IPS-18a (cell line): ENCODE results near the gene NPY2R.

ENCODE experiments used
- H3K27ac ChIP-seq: one replicate; pipeline ENCODE4 v1.5.1; 2013; ENCODE audit warnings: low read length
- H3K27me3 ChIP-seq: one replicate; pipeline ENCODE4 v1.6.1; 2013; ENCODE audit warnings: mild to moderate bottlenecking, low read length; ENCODE audit not compliant: control insufficient read depth, insufficient read depth
- H3K36me3 ChIP-seq: one replicate; pipeline ENCODE4 v1.6.1; 2013; ENCODE audit warnings: low read depth, low read length; ENCODE audit not compliant: control insufficient read depth
- H3K4me1 ChIP-seq: one replicate; pipeline ENCODE4 v1.6.1; 2013; ENCODE audit warnings: low read depth, low read length; ENCODE audit not compliant: control insufficient read depth
- H3K4me3 ChIP-seq: one replicate; pipeline ENCODE4 v1.5.1; 2013; ENCODE audit warnings: low read length
- H3K9ac ChIP-seq: one replicate; pipeline ENCODE4 v1.6.1; 2013; ENCODE audit warnings: mild to moderate bottlenecking, low read length, moderate library complexity
- H3K9me3 ChIP-seq: one replicate; pipeline ENCODE4 v1.6.1; 2013; ENCODE audit warnings: low read depth, low read length; ENCODE audit not compliant: control insufficient read depth

Gene NPY2R

GRCh38 chr4:155263480-155263879, 55.0 kb downstream of the NPY2R start:
- Histone ChIP-seq H3K9ac (no peak overlapping the region), H3K27ac (no peak overlapping the region), H3K9me3 (no peaks in the 10 kb centered on the region), H3K27me3 (no peaks in the 10 kb centered on the region), H3K36me3 (no peaks in the 10 kb centered on the region), H3K4me3 (no peak overlapping the region), H3K4me1 (no peaks in the 10 kb centered on the region)

DNA sequence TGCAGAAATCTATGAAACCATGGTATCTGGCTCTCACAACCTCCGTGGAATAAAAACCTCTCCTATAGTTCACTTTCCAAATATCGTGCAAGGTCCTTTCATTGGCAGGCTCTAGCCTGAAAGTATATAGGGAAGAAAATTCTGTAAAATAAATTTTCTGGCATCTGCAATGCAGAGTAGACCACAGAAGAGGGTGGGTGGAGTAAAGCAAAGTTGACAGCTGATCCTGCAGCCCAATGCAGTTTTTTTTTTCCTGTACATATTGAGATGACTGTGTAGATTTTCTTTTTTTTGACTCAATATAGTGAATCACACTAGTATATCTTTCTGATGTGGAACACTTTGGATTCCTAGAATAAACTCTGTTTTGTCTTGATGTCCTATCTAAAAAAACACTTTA, 56.7 kb downstream of the NPY2R start:
- H3K4me3 ChIP-seq = no peak overlapping the region
- no peak overlapping the region for H3K27ac ChIP-seq
- H3K4me1 ChIP-seq = no peaks in the 10 kb centered on the region
- H3K36me3 ChIP-seq = no peaks in the 10 kb centered on the region
- H3K9me3 ChIP-seq = no peaks in the 10 kb centered on the region
- H3K9ac ChIP-seq = no peak overlapping the region
- H3K27me3 ChIP-seq = no peaks in the 10 kb centered on the region
